GM12891 (cell line): ENCODE results near the gene EMX1.

Experiments used
- POLR2A ChIP-seq: IDR thresholded peaks from 2 replicates; pipeline ENCODE4 v1.6.1; 2011; ENCODE audit warnings: low read depth, low read length, control low read depth
- POLR2AphosphoS5 ChIP-seq: IDR thresholded peaks from 2 replicates; pipeline ENCODE4 v1.6.1; 2011; ENCODE audit warnings: low read depth, low read length, control low read depth
- TAF1 ChIP-seq: IDR thresholded peaks from 2 replicates; pipeline ENCODE4 v1.6.1; 2011; ENCODE audit warnings: low read depth, low read length, control low read depth

DNA sequence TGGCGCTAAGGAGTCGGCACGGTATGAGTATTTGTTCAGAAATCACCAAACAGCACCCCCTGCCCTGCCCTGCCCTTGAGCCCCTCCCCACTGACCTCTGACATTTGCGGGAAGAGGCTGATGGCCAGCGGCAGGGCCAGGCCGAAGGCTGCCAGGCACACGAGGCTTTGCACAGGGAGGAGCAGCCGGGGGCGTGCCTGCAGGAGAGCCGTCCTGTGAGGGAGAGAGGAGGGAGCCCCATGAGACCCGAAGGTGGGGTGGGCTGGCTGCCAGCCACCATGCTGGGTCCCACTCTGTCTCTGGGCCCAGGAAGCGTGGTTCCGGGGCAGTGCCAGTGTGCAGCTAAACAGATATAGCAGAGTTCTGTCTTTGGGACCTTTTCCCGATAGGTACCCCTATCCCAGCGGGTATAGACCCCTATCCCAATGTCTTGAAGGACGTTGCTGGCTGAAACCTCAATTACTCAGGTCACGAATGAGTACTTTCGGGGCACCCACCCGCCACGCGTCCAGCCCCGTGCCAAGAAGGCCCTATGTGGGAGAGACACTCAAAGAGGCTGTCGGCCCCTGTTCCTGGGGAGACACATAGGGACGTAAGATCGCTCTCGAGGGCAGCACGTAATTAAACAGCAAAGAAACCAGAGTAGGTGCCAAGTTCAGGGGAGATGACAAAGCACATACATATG is 43.9 kb downstream of the EMX1 start:
- TF ChIP-seq POLR2A = no peak
- no peak for TF ChIP-seq TAF1
- no peak for TF ChIP-seq POLR2AphosphoS5
